Limb (tissue), 2 donors: ENCODE data around the gene ARRB1.
"Not testable (repeated sequence)": the region's sequence is repeated elsewhere in the genome, so short reads cannot be mapped to it uniquely, and the experiment has no call there.

Experiments used
- DNase-seq, 2 donors: peaks; one replicate each; pipeline ENCODE4 v3.0.0-alpha.2; 2016; ENCODE audit errors: extremely low spot score in 2 of 2

ARRB1 gene

GRCh38 chr11:75324189-75324588 lies 27.3 kb downstream of the ARRB1 start:
- no peak for DNase-seq

GRCh38 chr11:75323609-75324008 lies 27.9 kb downstream of the ARRB1 start:
- no peak for DNase-seq

GRCh38 chr11:75320643-75321042 lies 30.8 kb downstream of the ARRB1 start:
- DNase-seq: no peak

- DNase-seq: no peak
Measured at GRCh38 chr11:75320046-75320618, 31.3 kb downstream of the ARRB1 start.

DNA sequence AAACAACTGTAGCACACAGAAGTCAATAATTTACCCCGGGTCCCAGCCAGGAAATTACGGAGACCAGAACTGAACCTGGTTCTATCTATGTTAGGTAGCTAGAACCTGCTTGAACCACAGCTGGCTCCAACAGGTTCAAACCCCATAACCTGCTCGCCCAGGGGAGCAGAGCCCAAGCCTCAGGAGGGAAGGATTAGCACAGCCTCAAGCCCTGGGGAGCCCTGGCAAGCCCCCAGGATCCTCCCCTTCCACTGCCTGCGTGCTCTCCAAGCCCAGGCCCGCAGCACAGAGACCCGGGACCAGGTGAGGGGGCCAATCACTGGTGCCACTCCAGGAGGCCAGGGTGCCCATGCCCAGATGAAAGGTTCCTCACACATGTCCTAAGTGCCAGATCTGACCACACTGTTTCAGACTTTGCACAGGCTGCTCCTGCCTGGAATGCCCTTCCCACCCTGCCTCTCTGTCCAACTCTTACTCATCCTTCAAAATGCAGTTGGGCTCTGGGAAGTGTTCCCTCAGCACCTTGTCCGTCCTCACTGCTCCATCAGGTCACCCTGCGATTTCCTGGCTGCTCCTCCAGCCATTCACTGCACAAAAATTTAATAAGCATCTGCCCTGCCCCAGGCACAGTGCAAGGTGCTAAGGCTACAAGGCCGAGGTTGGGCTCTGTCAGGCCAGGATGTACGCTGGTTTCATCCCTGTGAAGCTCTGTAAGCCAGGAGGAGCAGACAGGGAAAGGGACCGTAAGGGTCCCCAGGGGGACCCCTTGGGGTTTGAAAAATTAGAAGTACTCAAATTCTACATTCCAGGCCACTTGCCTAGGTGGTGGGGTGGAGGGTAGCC lies 32.2 kb downstream of the ARRB1 start:
- DNase-seq: no peak

DNA sequence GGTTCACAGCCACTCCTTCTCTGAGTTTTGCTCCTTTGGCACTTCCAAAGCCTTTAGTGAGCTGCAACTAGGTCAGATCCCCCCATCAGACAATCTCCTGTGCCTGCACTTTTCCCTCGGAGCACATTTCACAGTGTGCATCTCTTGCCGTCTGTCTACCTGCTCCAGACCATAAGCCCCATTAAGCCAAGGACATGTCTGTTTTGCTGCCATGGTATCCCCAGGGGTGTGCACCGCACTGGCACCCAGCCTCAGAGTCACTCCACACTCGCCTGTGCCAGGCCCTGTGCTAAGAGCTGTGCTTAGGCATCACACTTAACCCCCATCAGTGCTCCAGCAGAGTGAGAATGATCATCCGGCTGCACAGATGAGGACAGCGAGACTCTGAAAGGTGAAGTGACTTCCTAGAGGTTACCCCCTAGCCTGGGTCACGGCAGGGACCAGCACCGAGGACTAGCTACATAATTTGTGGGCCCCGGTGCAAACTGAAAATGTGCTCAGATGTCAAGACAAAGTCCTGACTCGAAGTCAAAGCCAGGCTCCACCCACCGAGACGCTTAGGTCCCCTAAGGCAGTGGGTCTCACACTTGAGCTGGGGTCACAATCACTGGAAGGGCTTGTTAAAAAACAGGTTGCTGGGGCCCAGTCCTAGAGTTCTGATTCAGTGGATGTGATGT lies 33.9 kb downstream of the ARRB1 start:
- no peak for DNase-seq

- no peak for DNase-seq
Measured at GRCh38 chr11:75315439-75315805, 36.0 kb downstream of the ARRB1 start.

GRCh38 chr11:75314771-75315438 lies 36.6 kb downstream of the ARRB1 start:
- no peak for DNase-seq

DNA sequence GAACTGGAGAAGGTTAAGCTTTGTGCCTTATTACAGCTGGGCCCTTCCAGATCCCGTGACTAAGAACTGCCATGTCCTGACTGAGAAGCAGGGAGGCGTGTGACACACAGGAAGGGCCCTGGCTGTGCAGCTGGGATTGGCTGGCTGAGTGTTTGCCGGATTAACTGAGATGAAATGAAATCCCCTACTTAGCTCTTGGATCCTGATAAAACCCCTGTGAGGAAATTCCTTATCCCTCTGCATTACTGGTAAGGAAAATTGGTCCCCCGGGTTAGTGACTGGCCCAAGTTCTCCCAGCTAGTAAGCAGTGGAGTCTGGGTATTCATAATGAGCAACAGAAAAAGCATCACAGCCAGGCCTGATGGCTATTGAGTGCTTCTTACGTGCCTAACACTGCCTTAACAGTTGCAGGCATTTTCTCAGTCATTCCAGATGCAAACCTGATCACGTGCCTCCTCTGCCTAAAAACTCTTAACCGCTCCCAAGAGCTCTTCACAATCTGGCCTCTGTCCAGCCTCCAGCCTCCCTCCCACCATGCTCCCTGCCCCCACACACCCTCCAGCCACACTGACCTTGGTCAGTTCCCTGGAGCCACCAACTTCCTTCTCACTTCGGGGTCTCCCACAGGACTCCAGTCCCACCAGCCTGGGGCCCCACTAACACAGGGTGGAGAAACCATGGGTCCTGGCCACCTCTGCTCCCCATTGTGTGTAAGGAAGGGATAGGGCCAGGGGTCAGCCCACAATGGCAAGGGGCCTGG lies 37.8 kb downstream of the ARRB1 start:
- peak in 1 of 2 donors; percentile 27 for DNase-seq

GRCh38 chr11:75312346-75312745 lies 39.1 kb downstream of the ARRB1 start:
- DNase-seq: no peak

DNA sequence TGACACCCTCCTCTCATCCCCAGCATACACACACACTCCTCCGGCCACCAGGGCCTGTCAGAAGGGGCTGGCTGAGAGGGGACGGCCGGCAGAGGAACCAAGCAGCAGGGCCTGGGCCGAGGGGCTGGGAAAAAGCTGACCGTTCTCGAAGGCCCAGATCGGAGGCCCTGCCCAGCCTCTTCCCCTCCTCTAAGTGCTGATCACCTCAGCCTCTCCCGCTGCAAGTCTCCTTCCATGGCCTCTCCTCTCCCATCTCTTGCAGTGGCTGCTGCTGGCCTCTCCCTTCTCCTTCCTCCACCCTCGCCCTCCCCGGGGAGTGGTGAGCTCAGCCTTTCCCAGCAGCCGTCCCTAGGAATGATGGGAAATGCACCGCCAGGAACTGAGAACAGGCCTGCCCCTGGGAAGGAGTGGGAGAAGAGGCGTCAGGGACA lies 39.6 kb downstream of the ARRB1 start:
- peak in 1 of 2 donors; percentile 72 for DNase-seq

DNA sequence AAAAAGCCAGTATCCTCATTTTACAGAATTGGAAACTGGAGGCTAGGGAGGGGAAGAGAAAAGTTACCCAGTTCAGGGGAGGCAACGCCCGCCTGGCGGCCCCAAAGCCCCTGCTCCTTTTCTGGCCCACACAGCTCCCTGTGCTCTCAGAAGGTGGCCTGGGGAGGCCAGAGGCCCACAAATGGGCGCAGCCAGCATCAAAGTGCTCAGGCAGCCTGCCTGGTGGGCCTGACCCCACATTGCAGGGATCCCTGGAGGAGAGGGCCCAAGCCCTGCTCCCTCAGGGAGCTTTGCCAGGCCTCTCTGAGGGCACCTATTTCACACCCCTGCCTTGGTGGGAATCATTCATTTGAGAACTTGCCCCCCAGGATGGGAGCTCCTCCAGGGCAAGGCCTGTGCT lies 42.5 kb downstream of the ARRB1 start:
- DNase-seq: no peak

DNA sequence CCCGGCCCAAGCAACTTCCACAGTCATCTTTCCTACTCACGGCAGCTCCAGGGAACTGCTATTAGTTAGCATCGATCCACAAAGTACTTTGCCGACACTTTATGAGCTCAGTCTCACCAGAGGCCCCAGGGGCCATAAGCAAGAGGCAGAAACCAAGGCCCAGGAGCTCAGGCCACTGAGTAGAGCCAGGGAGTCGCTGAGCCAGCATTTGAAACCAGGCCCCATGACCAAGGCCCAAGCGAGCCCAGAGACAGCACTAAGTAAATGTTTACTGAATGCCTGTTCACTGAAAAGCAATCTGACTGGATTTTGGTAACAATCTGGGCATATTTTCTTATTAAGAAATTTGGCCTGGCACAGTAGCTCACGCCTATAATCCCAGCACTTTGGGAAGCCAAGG lies 43.3 kb downstream of the ARRB1 start:
- no peak for DNase-seq

DNA sequence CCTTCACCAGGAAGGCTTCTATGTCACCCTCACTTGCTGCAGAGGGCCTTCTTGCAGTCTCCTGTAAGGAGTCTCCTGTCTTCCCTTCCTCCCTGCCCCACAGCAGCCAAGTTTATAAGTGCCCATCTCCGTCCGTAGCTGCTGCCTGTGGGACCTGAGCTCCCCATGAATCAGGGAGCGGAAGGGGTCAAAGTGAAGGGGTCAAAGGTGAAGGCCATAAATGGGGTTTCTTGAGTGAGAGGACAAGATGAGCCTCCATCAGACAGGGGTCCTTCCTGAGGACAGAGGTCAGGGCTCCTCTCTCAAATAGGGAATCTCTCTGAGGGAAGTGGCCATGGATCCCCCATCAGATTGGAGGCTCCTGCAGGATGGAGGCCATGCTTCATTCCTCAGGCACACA lies 44.4 kb downstream of the ARRB1 start:
- DNase-seq: no peak

DNA sequence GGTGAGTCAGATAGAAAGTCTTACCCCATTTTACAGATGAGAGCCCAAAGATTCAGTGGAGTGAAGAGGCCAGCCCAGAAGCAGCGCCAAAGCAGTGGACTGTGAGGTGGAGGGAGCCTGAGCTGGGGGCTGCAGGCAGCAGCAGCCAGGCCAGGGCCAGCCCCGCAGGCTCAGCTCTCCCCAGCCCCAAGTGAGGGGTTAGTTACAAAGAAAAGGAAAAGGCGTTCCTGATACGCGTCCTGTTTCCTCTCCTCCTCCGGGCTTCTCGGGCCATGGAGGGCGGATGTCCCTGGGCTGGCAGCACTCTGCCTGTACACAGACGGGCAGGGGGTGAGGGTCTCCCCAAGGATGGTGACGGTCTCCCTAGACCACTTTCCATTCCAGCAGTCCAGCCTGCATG lies 44.9 kb downstream of the ARRB1 start:
- DNase-seq: no peak

DNA sequence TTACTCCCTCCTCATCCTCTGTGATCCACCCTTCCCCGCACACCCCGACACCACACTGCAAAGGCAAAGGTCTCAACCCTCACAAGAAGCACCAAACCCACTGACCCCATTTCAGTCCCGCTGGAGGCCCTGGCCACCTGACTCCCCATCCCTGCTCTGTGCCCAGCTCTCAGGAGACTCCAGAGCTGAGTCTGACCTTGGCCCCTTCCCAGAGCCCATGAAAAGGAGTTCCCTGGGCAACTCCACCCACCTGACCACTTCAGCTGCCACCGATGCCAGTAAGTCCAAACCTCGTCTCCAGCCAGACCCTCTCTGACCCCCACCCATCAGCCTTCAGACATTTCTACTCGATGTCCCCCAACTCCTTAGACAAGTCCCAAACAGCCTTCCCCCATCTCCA lies 45.5 kb downstream of the ARRB1 start:
- DNase-seq: no peak

DNA sequence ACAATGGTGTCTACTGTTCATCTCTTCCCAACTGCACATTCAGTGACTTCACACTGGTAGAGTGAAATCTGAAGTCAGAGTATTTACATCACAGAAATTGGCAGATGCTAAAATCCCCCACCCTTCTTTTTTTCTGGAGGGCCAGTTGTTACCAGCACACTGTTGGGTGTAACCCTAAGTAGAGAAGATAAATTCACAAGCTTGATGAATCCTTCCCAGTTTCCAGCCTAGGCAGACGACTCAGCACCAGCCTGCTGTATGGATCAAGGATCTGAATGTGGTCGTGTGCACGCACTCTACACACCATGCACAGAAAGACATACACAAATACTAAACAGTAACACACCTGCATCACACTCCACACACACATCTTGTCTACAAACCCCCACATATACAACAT lies 46.0 kb downstream of the ARRB1 start:
- DNase-seq: no peak

DNA sequence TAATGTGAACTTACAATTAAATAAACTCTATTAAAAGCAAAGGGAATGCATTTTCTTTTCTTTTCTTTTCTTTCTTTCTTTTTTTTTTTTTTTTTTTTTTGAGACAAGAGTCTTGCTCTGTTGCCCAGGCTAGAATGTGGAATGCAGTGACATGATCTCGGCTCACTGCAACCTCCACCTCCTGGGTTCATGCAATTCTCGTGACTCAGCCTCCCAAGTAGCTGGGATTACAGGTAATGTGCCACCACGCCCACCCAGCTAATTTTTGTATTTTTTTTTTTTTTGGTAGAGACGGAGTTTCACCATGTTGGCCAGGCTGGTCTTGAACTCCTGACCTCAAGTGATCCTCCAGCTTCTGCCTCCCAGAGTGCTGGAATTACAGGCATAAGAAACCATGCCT lies 46.5 kb downstream of the ARRB1 start:
- DNase-seq: not testable (repeated sequence)

- no peak for DNase-seq
Measured at GRCh38 chr11:75303544-75304224, 47.8 kb downstream of the ARRB1 start.

GRCh38 chr11:75302371-75302770 lies 49.1 kb downstream of the ARRB1 start:
- no peak for DNase-seq
